ENCODE results near the gene AKAP7.

GRCh38 chr6:131112249-131112648 is 23.0 kb upstream of the AKAP7 start:
- TF ChIP-seq CTCF (IDR thresholded peaks at IDR 0.05; ENCODE audit: poor library complexity, severe bottlenecking) (no peak), SMC3 (conservative IDR thresholded peaks at IDR 0.05; ENCODE audit: poor library complexity) (no peak), EZH2 (IDR thresholded peaks at IDR 0.05; ENCODE audit: borderline replicate concordance, insufficient read depth, low read length, poor library complexity, severe bottlenecking) (no peak), POLR2AphosphoS5 (IDR thresholded peaks at IDR 0.05) (no peak), MXI1 (conservative IDR thresholded peaks at IDR 0.05; ENCODE audit: poor library complexity, severe bottlenecking) (no peak), REST (IDR thresholded peaks at IDR 0.05; ENCODE audit: borderline replicate concordance) (no peak), RAD21 (conservative IDR thresholded peaks at IDR 0.05) (no peak)

All from neural cell (in vitro differentiated cells).